ENCODE measurements around the gene MCUR1. TPM values are rescaled to one million over a fixed set of nuclear protein-coding genes. Genes with fewer than 3 reads are reported as not detected.
"Not testable (repeated sequence)": the region's sequence is repeated elsewhere in the genome, so short reads cannot be mapped to it uniquely, and the experiment has no call there.

Gene MCUR1
- total RNA-seq, 1 experiment from 2014 or later: 35.4 TPM

DNA sequence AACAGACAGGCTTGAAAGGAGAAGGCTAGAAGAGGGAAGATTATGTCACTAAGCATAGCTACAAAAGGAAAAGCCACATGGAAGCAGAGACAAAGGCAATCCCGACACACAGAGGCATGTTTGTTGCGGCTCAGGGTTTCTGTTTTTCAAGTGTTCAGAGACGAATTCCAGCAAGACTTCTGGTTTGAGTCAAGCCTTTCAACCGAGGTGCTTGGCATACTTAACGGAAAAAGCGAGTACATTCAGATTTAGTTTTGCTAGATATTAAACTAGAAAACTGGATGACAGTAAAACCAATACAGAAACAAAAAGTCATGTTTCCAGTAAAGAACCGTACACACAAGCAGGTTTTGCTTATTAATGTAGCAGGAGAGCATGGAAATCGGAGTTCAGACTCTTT is 27.2 kb downstream of the MCUR1 start:
- H3K27ac Mint-ChIP-seq: no peak overlapping the region
- H2BK5ac ChIP-seq (ENCODE audit: insufficient read length, low read length): no peak overlapping the region
- DNase-seq: no peak
- no peak overlapping the region for H2BK120ac ChIP-seq (ENCODE audit: low read depth, low read length, poor library complexity, severe bottlenecking)
- H2BK20ac ChIP-seq (ENCODE audit: low read depth, low read length, poor library complexity, severe bottlenecking): no peak overlapping the region
- no peak overlapping the region for H4K91ac ChIP-seq (ENCODE audit: insufficient read length, low read depth, low read length)
- H3K4me1 ChIP-seq (ENCODE audit: insufficient read depth, low read length): no peaks in the 10 kb centered on the region
- no peak overlapping the region for H3K18ac ChIP-seq (ENCODE audit: insufficient read length, low read depth, low read length)
- H3K9me3 Mint-ChIP-seq: no peaks in the 10 kb centered on the region; a peak in 1 of 5 replicates
- H3K27me3 ChIP-seq (ENCODE audit: insufficient read depth, low read length): no peaks in the 10 kb centered on the region
- H3K4me2 ChIP-seq (ENCODE audit: insufficient read depth, insufficient read length, low read length): no peak overlapping the region
- peaks cover 16 to 26% (median 22%) of the 10 kb centered on the region in 3 experiments; a peak in 6 of 7 replicates for H3K36me3 Mint-ChIP-seq (ENCODE audit: insufficient read depth in 1 of 3, low read depth in 3 of 3)
- no peaks in the 10 kb centered on the region for H3K9me3 ChIP-seq (ENCODE audit: control insufficient read depth, low read depth, low read length)
- H2AFZ ChIP-seq (ENCODE audit: low read length): no peak overlapping the region
- H3K79me1 ChIP-seq (ENCODE audit: insufficient read depth, low read depth, low read length, poor library complexity, severe bottlenecking): no peaks in the 10 kb centered on the region
- H4K20me1 ChIP-seq (ENCODE audit: control insufficient read depth, insufficient read depth, insufficient read length): no peaks in the 10 kb centered on the region
- peaks cover 16 to 17% of the 10 kb centered on the region in 2 experiments for H3K4me1 Mint-ChIP-seq
- no peak overlapping the region for H4K5ac ChIP-seq (ENCODE audit: insufficient read length, low read depth, low read length)
- no peak overlapping the region for H3K14ac ChIP-seq (ENCODE audit: insufficient read depth, low read length)
- H3K79me2 ChIP-seq (ENCODE audit: insufficient read depth, low read length): no peaks in the 10 kb centered on the region
- no peak overlapping the region for H3K23ac ChIP-seq (ENCODE audit: insufficient read length, low read depth, low read length)
- no peak overlapping the region for H3K9ac ChIP-seq (ENCODE audit: extremely low read depth, insufficient read length, low read length)
- no peaks in the 10 kb centered on the region for H3K23me2 ChIP-seq (ENCODE audit: insufficient read length, low read depth, low read length, poor library complexity, severe bottlenecking)
- TF ChIP-seq, protein P1, sequence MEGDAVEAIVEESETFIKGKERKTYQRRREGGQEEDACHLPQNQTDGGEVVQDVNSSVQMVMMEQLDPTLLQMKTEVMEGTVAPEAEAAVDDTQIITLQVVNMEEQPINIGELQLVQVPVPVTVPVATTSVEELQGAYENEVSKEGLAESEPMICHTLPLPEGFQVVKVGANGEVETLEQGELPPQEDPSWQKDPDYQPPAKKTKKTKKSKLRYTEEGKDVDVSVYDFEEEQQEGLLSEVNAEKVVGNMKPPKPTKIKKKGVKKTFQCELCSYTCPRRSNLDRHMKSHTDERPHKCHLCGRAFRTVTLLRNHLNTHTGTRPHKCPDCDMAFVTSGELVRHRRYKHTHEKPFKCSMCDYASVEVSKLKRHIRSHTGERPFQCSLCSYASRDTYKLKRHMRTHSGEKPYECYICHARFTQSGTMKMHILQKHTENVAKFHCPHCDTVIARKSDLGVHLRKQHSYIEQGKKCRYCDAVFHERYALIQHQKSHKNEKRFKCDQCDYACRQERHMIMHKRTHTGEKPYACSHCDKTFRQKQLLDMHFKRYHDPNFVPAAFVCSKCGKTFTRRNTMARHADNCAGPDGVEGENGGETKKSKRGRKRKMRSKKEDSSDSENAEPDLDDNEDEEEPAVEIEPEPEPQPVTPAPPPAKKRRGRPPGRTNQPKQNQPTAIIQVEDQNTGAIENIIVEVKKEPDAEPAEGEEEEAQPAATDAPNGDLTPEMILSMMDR (conservative IDR thresholded peaks at IDR 0.05): no peak
- no peak overlapping the region for H3K27ac ChIP-seq (ENCODE audit: insufficient read length, low read depth, low read length)
- H3T11ph ChIP-seq (ENCODE audit: low read length): no peak overlapping the region
- no peaks in the 10 kb centered on the region; the same call in 1 of the 2 replicates for H3K27me3 Mint-ChIP-seq (ENCODE audit: low read depth)
- WGBS (ENCODE audit: extremely low coverage, insufficient read length, low lambda C conversion rate): no CpG with 5 or more reads among the region's 8 CpGs
- H4K8ac ChIP-seq (replicated peaks; ENCODE audit: insufficient read length, low read depth, low read length): no peak overlapping the region
- H3K4me3 Mint-ChIP-seq: no peak overlapping the region
- no peak overlapping the region for H2BK15ac ChIP-seq (ENCODE audit: low read depth, low read length)
- no peak overlapping the region for H2BK12ac ChIP-seq (ENCODE audit: insufficient read length, low read depth, low read length)
- H3K4ac ChIP-seq (ENCODE audit: low read depth, low read length): no peak overlapping the region
- no peak overlapping the region for H2AK5ac ChIP-seq (ENCODE audit: insufficient read length, low read length)
- H3K56ac ChIP-seq (ENCODE audit: insufficient read length, low read depth, low read length): no peak overlapping the region

DNA sequence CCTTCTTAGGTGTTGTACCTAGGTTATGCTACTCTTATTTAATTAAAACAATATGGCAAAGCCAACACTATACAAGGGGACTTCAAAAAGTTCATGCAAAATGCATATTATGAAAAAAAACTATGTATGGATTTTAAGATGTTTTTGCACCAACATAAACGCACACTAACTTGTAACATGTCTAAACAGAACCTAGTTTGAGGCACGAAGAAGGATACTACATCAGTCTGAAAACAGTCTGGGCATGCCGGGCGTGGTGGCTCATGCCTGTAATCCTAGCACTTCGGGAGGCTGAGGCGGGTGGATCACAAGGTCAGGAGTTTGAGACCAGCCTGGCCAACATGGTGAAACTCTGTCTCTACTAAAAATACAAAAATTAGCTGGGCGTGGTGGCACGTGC is 34.2 kb downstream of the MCUR1 start:
- not testable (repeated sequence) for H3K56ac ChIP-seq (ENCODE audit: insufficient read length, low read depth, low read length); H4K8ac ChIP-seq (replicated peaks; ENCODE audit: insufficient read length, low read depth, low read length); H3K27ac Mint-ChIP-seq; H3K4ac ChIP-seq (ENCODE audit: low read depth, low read length); H4K91ac ChIP-seq (ENCODE audit: insufficient read length, low read depth, low read length); H3K4me3 Mint-ChIP-seq; DNase-seq; H3K27me3 Mint-ChIP-seq (ENCODE audit: low read depth); H2AK5ac ChIP-seq (ENCODE audit: insufficient read length, low read length); H3K27ac ChIP-seq (ENCODE audit: insufficient read length, low read depth, low read length); H3K4me1 Mint-ChIP-seq; H3K4me1 ChIP-seq (ENCODE audit: insufficient read depth, low read length); H2BK5ac ChIP-seq (ENCODE audit: insufficient read length, low read length); H3K79me2 ChIP-seq (ENCODE audit: insufficient read depth, low read length); H3K9ac ChIP-seq (ENCODE audit: extremely low read depth, insufficient read length, low read length); H4K5ac ChIP-seq (ENCODE audit: insufficient read length, low read depth, low read length); H3K9me3 ChIP-seq (ENCODE audit: control insufficient read depth, low read depth, low read length); H4K20me1 ChIP-seq (ENCODE audit: control insufficient read depth, insufficient read depth, insufficient read length); H3K23me2 ChIP-seq (ENCODE audit: insufficient read length, low read depth, low read length, poor library complexity, severe bottlenecking); H3K9me3 Mint-ChIP-seq; H3T11ph ChIP-seq (ENCODE audit: low read length); H3K14ac ChIP-seq (ENCODE audit: insufficient read depth, low read length); H2BK15ac ChIP-seq (ENCODE audit: low read depth, low read length); H3K4me2 ChIP-seq (ENCODE audit: insufficient read depth, insufficient read length, low read length); H2AFZ ChIP-seq (ENCODE audit: low read length); H2BK20ac ChIP-seq (ENCODE audit: low read depth, low read length, poor library complexity, severe bottlenecking); H3K27me3 ChIP-seq (ENCODE audit: insufficient read depth, low read length); H2BK120ac ChIP-seq (ENCODE audit: low read depth, low read length, poor library complexity, severe bottlenecking); H2BK12ac ChIP-seq (ENCODE audit: insufficient read length, low read depth, low read length); H3K79me1 ChIP-seq (ENCODE audit: insufficient read depth, low read depth, low read length, poor library complexity, severe bottlenecking); H3K23ac ChIP-seq (ENCODE audit: insufficient read length, low read depth, low read length); H3K18ac ChIP-seq (ENCODE audit: insufficient read length, low read depth, low read length); H3K36me3 Mint-ChIP-seq (ENCODE audit: insufficient read depth in 1 of 3, low read depth in 3 of 3)
- no CpG with 5 or more reads among the region's 8 CpGs for WGBS (ENCODE audit: extremely low coverage, insufficient read length, low lambda C conversion rate)
